SK-N-SH treated with all-trans-retinoic acid at 6 μM for 48 hours (cell line): Measurements from ENCODE around the gene AUNIP.

ENCODE experiments used
- ATAC-seq: fragments of 200-7000 bp; cut with Tn5 transposase; 3 replicates; pipeline ENCODE4 v1.9.1; 2020; ENCODE audit warnings: mild to moderate bottlenecking, moderate library complexity
- ARNTL ChIP-seq: fragments of 450-650 bp; formaldehyde crosslinking; IDR thresholded peaks from 2 replicates; pipeline ENCODE4 v1.5.0; 2020; ENCODE audit warnings: low read depth, mild to moderate bottlenecking, moderate library complexity, borderline replicate concordance
- BACH2 ChIP-seq: fragments of 250-450 bp; sonication (Bioruptor Pico); IDR thresholded peaks from 2 replicates; pipeline ENCODE4 v1.9.0; 2021; ENCODE audit warnings: mild to moderate bottlenecking, borderline replicate concordance
- CREB5 ChIP-seq: fragments of 250-450 bp; sonication (Bioruptor Pico); IDR thresholded peaks from 2 replicates; pipeline ENCODE4 v1.5.1; 2020; ENCODE audit warnings: low read depth, mild to moderate bottlenecking, moderate library complexity
- CSDC2 ChIP-seq: fragments of 250-450 bp; sonication (Bioruptor Pico); IDR thresholded peaks from 2 replicates; pipeline ENCODE4 v1.5.0; 2020; ENCODE audit warnings: mild to moderate bottlenecking, moderate library complexity
- CSRNP3 ChIP-seq: fragments of 250-450 bp; sonication (Bioruptor Pico); IDR thresholded peaks from 2 replicates; pipeline ENCODE4 v1.5.1; 2021; ENCODE audit warnings: mild to moderate bottlenecking, moderate library complexity
- ESRRG ChIP-seq: fragments of 250-450 bp; sonication (Bioruptor Pico); IDR thresholded peaks from 2 replicates; pipeline ENCODE4 v1.6.1; 2021; ENCODE audit warnings: mild to moderate bottlenecking
- GLIS3 ChIP-seq: fragments of 250-450 bp; sonication (Bioruptor Pico); IDR thresholded peaks from 2 replicates; pipeline ENCODE4 v1.5.0; 2020; ENCODE audit warnings: mild to moderate bottlenecking, moderate library complexity
- ISL1 ChIP-seq: fragments of 250-450 bp; sonication (Bioruptor Pico); IDR thresholded peaks from 2 replicates; pipeline ENCODE4 v2.1.2; 2022; ENCODE audit warnings: mild to moderate bottlenecking, moderate library complexity
- OSR1 ChIP-seq: fragments of 250-450 bp; sonication (Bioruptor Pico); IDR thresholded peaks from 2 replicates; pipeline ENCODE4 v1.8.0; 2022; ENCODE audit warnings: moderate library complexity, mild to moderate bottlenecking, inconsistent platforms
- PPARA ChIP-seq: fragments of 250-450 bp; sonication (Bioruptor Pico); IDR thresholded peaks from 2 replicates; pipeline ENCODE4 v1.5.0; 2020; ENCODE audit warnings: mild to moderate bottlenecking, borderline replicate concordance
- RARB ChIP-seq: fragments of 250-450 bp; sonication (Bioruptor Pico); IDR thresholded peaks from 2 replicates; pipeline ENCODE4 v1.8.0; 2021; ENCODE audit warnings: mild to moderate bottlenecking, moderate library complexity
- SNAI2 ChIP-seq: fragments of 250-450 bp; sonication (Bioruptor Pico); IDR thresholded peaks from 2 replicates; pipeline ENCODE4 v1.5.0; 2020; ENCODE audit warnings: mild to moderate bottlenecking, moderate library complexity
- TCF4 ChIP-seq: fragments of 250-450 bp; sonication (Bioruptor Pico); IDR thresholded peaks from 2 replicates; pipeline ENCODE4 v1.8.0; 2021; ENCODE audit warnings: mild to moderate bottlenecking, moderate library complexity, borderline replicate concordance
- ZFP3 ChIP-seq: fragments of 250-450 bp; sonication (Bioruptor Pico); IDR thresholded peaks from 2 replicates; pipeline ENCODE4 v1.5.0; 2020; ENCODE audit warnings: mild to moderate bottlenecking, moderate library complexity
- ZFP30 ChIP-seq: fragments of 450-650 bp; formaldehyde crosslinking; IDR thresholded peaks from 2 replicates; pipeline ENCODE4 v1.5.0; 2022; ENCODE audit warnings: mild to moderate bottlenecking, moderate library complexity
- ZNF565 ChIP-seq: fragments of 450-650 bp; formaldehyde crosslinking; conservative IDR thresholded peaks from 2 replicates; pipeline ENCODE4 v1.5.0; 2020; ENCODE audit warnings: low read depth, mild to moderate bottlenecking, moderate library complexity
- ZNF70 ChIP-seq: fragments of 450-650 bp; formaldehyde crosslinking; IDR thresholded peaks from 2 replicates; pipeline ENCODE4 v1.5.0; 2020; ENCODE audit warnings: mild to moderate bottlenecking, moderate library complexity
- ZNF8 ChIP-seq: fragments of 450-650 bp; formaldehyde crosslinking; IDR thresholded peaks from 2 replicates; pipeline ENCODE4 v1.5.0; 2020; ENCODE audit warnings: mild to moderate bottlenecking, moderate library complexity
- TF ChIP-seq, protein P1 (sequence below): fragments of 250-450 bp; sonication (Bioruptor Pico); IDR thresholded peaks from 2 replicates; pipeline ENCODE4 v1.8.0; 2021; ENCODE audit warnings: low read depth, mild to moderate bottlenecking, moderate library complexity, borderline replicate concordance
- TF ChIP-seq, protein P2 (sequence below): fragments of 250-450 bp; sonication (Bioruptor Pico); IDR thresholded peaks from 2 replicates; pipeline ENCODE4 v1.5.0; 2020; ENCODE audit warnings: mild to moderate bottlenecking, moderate library complexity
- TF ChIP-seq, protein P3 (sequence below): fragments of 250-450 bp; sonication (Bioruptor Pico); IDR thresholded peaks from 2 replicates; pipeline ENCODE4 v1.8.0; 2020; ENCODE audit warnings: mild to moderate bottlenecking, moderate library complexity, borderline replicate concordance

The AUNIP gene

GRCh38 chr1:25880518-25880917 lies 21.3 kb upstream of the AUNIP start:
- TF ChIP-seq, protein P1, sequence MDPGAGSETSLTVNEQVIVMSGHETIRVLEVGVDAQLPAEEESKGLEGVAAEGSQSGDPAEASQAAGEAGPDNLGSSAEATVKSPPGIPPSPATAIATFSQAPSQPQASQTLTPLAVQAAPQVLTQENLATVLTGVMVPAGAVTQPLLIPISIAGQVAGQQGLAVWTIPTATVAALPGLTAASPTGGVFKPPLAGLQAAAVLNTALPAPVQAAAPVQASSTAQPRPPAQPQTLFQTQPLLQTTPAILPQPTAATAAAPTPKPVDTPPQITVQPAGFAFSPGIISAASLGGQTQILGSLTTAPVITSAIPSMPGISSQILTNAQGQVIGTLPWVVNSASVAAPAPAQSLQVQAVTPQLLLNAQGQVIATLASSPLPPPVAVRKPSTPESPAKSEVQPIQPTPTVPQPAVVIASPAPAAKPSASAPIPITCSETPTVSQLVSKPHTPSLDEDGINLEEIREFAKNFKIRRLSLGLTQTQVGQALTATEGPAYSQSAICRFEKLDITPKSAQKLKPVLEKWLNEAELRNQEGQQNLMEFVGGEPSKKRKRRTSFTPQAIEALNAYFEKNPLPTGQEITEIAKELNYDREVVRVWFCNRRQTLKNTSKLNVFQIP (CRISPR knock-in tag): no peak
- TF ChIP-seq CSDC2 (CRISPR knock-in tag) (no peak), ZFP3 (CRISPR knock-in tag) (no peak), ZNF8 (CRISPR knock-in tag) (no peak), ESRRG (no peak), OSR1 (no peak), CREB5 (no peak), ZFP30 (CRISPR knock-in tag) (no peak), ARNTL (CRISPR knock-in tag) (no peak), ZNF565 (CRISPR knock-in tag) (no peak), ISL1 (CRISPR knock-in tag) (no peak), RARB (no peak)
- TF ChIP-seq, protein P2, sequence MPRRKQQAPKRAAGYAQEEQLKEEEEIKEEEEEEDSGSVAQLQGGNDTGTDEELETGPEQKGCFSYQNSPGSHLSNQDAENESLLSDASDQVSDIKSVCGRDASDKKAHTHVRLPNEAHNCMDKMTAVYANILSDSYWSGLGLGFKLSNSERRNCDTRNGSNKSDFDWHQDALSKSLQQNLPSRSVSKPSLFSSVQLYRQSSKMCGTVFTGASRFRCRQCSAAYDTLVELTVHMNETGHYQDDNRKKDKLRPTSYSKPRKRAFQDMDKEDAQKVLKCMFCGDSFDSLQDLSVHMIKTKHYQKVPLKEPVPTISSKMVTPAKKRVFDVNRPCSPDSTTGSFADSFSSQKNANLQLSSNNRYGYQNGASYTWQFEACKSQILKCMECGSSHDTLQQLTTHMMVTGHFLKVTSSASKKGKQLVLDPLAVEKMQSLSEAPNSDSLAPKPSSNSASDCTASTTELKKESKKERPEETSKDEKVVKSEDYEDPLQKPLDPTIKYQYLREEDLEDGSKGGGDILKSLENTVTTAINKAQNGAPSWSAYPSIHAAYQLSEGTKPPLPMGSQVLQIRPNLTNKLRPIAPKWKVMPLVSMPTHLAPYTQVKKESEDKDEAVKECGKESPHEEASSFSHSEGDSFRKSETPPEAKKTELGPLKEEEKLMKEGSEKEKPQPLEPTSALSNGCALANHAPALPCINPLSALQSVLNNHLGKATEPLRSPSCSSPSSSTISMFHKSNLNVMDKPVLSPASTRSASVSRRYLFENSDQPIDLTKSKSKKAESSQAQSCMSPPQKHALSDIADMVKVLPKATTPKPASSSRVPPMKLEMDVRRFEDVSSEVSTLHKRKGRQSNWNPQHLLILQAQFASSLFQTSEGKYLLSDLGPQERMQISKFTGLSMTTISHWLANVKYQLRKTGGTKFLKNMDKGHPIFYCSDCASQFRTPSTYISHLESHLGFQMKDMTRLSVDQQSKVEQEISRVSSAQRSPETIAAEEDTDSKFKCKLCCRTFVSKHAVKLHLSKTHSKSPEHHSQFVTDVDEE (CRISPR knock-in tag): no peak
- TF ChIP-seq, protein P3, sequence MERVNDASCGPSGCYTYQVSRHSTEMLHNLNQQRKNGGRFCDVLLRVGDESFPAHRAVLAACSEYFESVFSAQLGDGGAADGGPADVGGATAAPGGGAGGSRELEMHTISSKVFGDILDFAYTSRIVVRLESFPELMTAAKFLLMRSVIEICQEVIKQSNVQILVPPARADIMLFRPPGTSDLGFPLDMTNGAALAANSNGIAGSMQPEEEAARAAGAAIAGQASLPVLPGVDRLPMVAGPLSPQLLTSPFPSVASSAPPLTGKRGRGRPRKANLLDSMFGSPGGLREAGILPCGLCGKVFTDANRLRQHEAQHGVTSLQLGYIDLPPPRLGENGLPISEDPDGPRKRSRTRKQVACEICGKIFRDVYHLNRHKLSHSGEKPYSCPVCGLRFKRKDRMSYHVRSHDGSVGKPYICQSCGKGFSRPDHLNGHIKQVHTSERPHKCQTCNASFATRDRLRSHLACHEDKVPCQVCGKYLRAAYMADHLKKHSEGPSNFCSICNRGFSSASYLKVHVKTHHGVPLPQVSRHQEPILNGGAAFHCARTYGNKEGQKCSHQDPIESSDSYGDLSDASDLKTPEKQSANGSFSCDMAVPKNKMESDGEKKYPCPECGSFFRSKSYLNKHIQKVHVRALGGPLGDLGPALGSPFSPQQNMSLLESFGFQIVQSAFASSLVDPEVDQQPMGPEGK (CRISPR knock-in tag): no peak
- no peak for ATAC-seq

DNA sequence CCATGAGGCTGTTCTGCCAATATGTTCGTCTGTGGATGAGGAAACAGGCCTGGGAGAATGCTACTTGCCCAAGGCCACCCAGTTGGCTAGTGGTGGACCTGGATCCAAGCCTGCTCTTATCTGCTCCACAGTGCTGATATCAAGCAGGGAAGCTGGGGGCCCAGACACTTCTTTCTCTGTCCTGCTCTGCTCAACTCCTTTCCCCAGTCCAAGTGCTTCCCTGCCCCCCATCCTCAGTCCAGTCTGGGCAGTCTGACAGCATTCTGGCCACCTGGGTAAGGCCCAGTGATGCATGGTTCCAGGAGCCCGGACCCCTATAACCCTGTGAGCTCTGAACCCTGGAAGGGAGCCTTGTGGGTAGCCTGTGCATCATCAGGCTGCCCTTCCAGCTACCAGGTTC lies 20.4 kb upstream of the AUNIP start:
- TF ChIP-seq ZFP3 (CRISPR knock-in tag) (no peak), BACH2 (no peak), TCF4 (CRISPR knock-in tag) (no peak), GLIS3 (no peak), RARB (no peak), ISL1 (CRISPR knock-in tag) (no peak), ZNF565 (CRISPR knock-in tag) (no peak), PPARA (no peak), ARNTL (CRISPR knock-in tag) (no peak), ZNF70 (CRISPR knock-in tag) (no peak)
- TF ChIP-seq, protein P1 (CRISPR knock-in tag): no peak
- no peak for ATAC-seq

GRCh38 chr1:25878690-25879089 lies 19.4 kb upstream of the AUNIP start:
- ATAC-seq: no peak
- TF ChIP-seq CREB5: no peak
- TF ChIP-seq SNAI2 (CRISPR knock-in tag): no peak
- no peak for TF ChIP-seq RARB
- TF ChIP-seq BACH2: no peak
- TF ChIP-seq CSRNP3 (CRISPR knock-in tag): no peak
- no peak for TF ChIP-seq PPARA
- TF ChIP-seq TCF4 (CRISPR knock-in tag): no peak
- no peak for TF ChIP-seq ESRRG
- no peak for TF ChIP-seq ISL1 (CRISPR knock-in tag)
- TF ChIP-seq, protein P2 (CRISPR knock-in tag): no peak
